Effector memory CD4-positive, alpha-beta T cell (primary cell): ENCODE measurements around the gene PCK1.
A peak's percentile ranks its signal among the peaks of the same experiment; 100 is the strongest.

Source experiments
- DNase-seq, 3 donors: peaks; one replicate each; pipeline ENCODE4 v3.0.0-alpha.2; 2020
- H3K27ac ChIP-seq: 2 replicates; pipeline ENCODE4 v1.7.0; 2013; ENCODE audit warnings: mild to moderate bottlenecking, low read length, moderate library complexity; ENCODE audit not compliant: insufficient read depth, poor library complexity, severe bottlenecking
- H3K27me3 ChIP-seq: replicated peaks from 2 replicates; pipeline ENCODE4 v1.7.0; 2013; ENCODE audit warnings: mild to moderate bottlenecking, low read length; ENCODE audit not compliant: insufficient read depth, control insufficient read depth, poor library complexity, severe bottlenecking
- H3K36me3 ChIP-seq: 2 replicates; pipeline ENCODE4 v1.7.0; 2013; ENCODE audit warnings: mild to moderate bottlenecking, low read length, moderate library complexity; ENCODE audit not compliant: control insufficient read depth, insufficient read depth
- H3K4me1 ChIP-seq: 2 replicates; pipeline ENCODE4 v1.7.0; 2013; ENCODE audit warnings: low read length, mild to moderate bottlenecking; ENCODE audit not compliant: control insufficient read depth, insufficient read depth, poor library complexity, severe bottlenecking
- H3K4me3 ChIP-seq: 2 replicates; pipeline ENCODE4 v1.7.0; 2013; ENCODE audit warnings: low read length, low read depth, mild to moderate bottlenecking; ENCODE audit not compliant: insufficient read depth, poor library complexity, severe bottlenecking
- H3K9me3 ChIP-seq: 2 replicates; pipeline ENCODE4 v1.7.0; 2013; ENCODE audit warnings: mild to moderate bottlenecking, low read length, moderate library complexity; ENCODE audit not compliant: control insufficient read depth

PCK1 gene

GRCh38 chr20:57595041-57596030, 34.4 kb downstream of the PCK1 start:
- Histone ChIP-seq H3K27me3 (no peaks in the 10 kb centered on the region), H3K27ac (no peak overlapping the region), H3K4me3 (no peak overlapping the region), H3K9me3 (no peaks in the 10 kb centered on the region), H3K36me3 (no peaks in the 10 kb centered on the region), H3K4me1 (peaks cover 5% of the 10 kb centered on the region)
- DNase-seq = no peak

- no peak overlapping the region for H3K27ac ChIP-seq
- H3K9me3 ChIP-seq = no peaks in the 10 kb centered on the region
- no peaks in the 10 kb centered on the region for H3K36me3 ChIP-seq
- H3K4me3 ChIP-seq = no peak overlapping the region
- no peak for DNase-seq
- H3K4me1 ChIP-seq = peaks cover 5% of the 10 kb centered on the region
- H3K27me3 ChIP-seq = no peaks in the 10 kb centered on the region
Measured at GRCh38 chr20:57596358-57596757, 35.4 kb downstream of the PCK1 start.

- Histone ChIP-seq H3K4me1 (peaks cover 5% of the 10 kb centered on the region), H3K4me3 (peak overlapping the region; percentile 30), H3K36me3 (no peaks in the 10 kb centered on the region), H3K27ac (no peak overlapping the region), H3K9me3 (no peaks in the 10 kb centered on the region), H3K27me3 (no peaks in the 10 kb centered on the region)
- DNase-seq = peak; percentile 44 to 63 (median 50)
Measured at GRCh38 chr20:57596998-57597939, 36.4 kb downstream of the PCK1 start.

- Histone ChIP-seq H3K36me3 (no peaks in the 10 kb centered on the region), H3K4me1 (peaks cover 5% of the 10 kb centered on the region), H3K4me3 (no peak overlapping the region), H3K9me3 (no peaks in the 10 kb centered on the region), H3K27ac (no peak overlapping the region), H3K27me3 (no peaks in the 10 kb centered on the region)
- DNase-seq = no peak
Measured at GRCh38 chr20:57598060-57598459, 37.1 kb downstream of the PCK1 start.

GRCh38 chr20:57598491-57598890, 37.6 kb downstream of the PCK1 start:
- DNase-seq = no peak
- Histone ChIP-seq H3K9me3 (no peaks in the 10 kb centered on the region), H3K27me3 (no peaks in the 10 kb centered on the region), H3K27ac (no peak overlapping the region), H3K4me3 (no peak overlapping the region), H3K4me1 (peaks cover 5% of the 10 kb centered on the region), H3K36me3 (no peaks in the 10 kb centered on the region)

GRCh38 chr20:57600320-57601210, 39.7 kb downstream of the PCK1 start:
- no peak overlapping the region for H3K4me3 ChIP-seq
- DNase-seq = no peak
- no peak overlapping the region for H3K27ac ChIP-seq
- no peaks in the 10 kb centered on the region for H3K27me3 ChIP-seq
- H3K4me1 ChIP-seq = peaks cover 5% of the 10 kb centered on the region
- no peaks in the 10 kb centered on the region for H3K9me3 ChIP-seq
- H3K36me3 ChIP-seq = no peaks in the 10 kb centered on the region

- Histone ChIP-seq H3K4me1 (peaks cover 5% of the 10 kb centered on the region), H3K36me3 (no peaks in the 10 kb centered on the region), H3K4me3 (no peak overlapping the region), H3K9me3 (no peaks in the 10 kb centered on the region), H3K27ac (no peak overlapping the region), H3K27me3 (no peaks in the 10 kb centered on the region)
- DNase-seq = no peak
Measured at GRCh38 chr20:57601211-57601570, 40.3 kb downstream of the PCK1 start.

GRCh38 chr20:57601737-57602136, 40.8 kb downstream of the PCK1 start:
- no peak for DNase-seq
- no peaks in the 10 kb centered on the region for H3K27me3 ChIP-seq
- no peaks in the 10 kb centered on the region for H3K9me3 ChIP-seq
- H3K36me3 ChIP-seq = no peaks in the 10 kb centered on the region
- no peak overlapping the region for H3K4me3 ChIP-seq
- no peak overlapping the region for H3K27ac ChIP-seq
- peaks cover 5% of the 10 kb centered on the region for H3K4me1 ChIP-seq

- Histone ChIP-seq H3K4me1 (no peaks in the 10 kb centered on the region), H3K36me3 (no peaks in the 10 kb centered on the region), H3K9me3 (no peaks in the 10 kb centered on the region), H3K27ac (no peak overlapping the region), H3K27me3 (no peaks in the 10 kb centered on the region), H3K4me3 (no peak overlapping the region)
- DNase-seq = no peak
Measured at GRCh38 chr20:57603120-57603519, 42.2 kb downstream of the PCK1 start.
